Stimulated activated CD8-positive, alpha-beta memory T cell treated with anti-CD3 and anti-CD28 coated beads, Interleukin-7, amount 100 ng/mL, for 48 hours (primary cell): Measurements from ENCODE around the gene EPB41L4B.

Source experiments
- DNase-seq, 2 donors: peaks; one replicate each; pipeline ENCODE4 v3.0.0-alpha.2; 2020; ENCODE audit warnings: low read depth in 1 of 2; ENCODE audit errors: extremely low read depth in 1 of 2

Gene EPB41L4B

GRCh38 chr9:109321727-109322126, 868 bp upstream of the EPB41L4B start:
- no peak for DNase-seq

- no peak for DNase-seq
Measured at GRCh38 chr9:109320331-109320741, 523 bp downstream of the EPB41L4B start.

GRCh38 chr9:109319626-109320241, 1.1 kb downstream of the EPB41L4B start:
- no peak for DNase-seq

- DNase-seq: no peak
Measured at GRCh38 chr9:109319017-109319625, 1.7 kb downstream of the EPB41L4B start.

- no peak for DNase-seq
Measured at GRCh38 chr9:109317979-109318741, 2.7 kb downstream of the EPB41L4B start.

- no peak for DNase-seq
Measured at GRCh38 chr9:109317311-109317978, 3.4 kb downstream of the EPB41L4B start.

- no peak for DNase-seq
Measured at GRCh38 chr9:109316207-109316640, 4.6 kb downstream of the EPB41L4B start.

- no peak for DNase-seq
Measured at GRCh38 chr9:109315480-109316206, 5.2 kb downstream of the EPB41L4B start.

- no peak for DNase-seq
Measured at GRCh38 chr9:109314011-109314531, 6.8 kb downstream of the EPB41L4B start.

GRCh38 chr9:109313351-109313750, 7.5 kb downstream of the EPB41L4B start:
- no peak for DNase-seq

- DNase-seq: no peak
Measured at GRCh38 chr9:109312783-109313182, 8.1 kb downstream of the EPB41L4B start.

GRCh38 chr9:109311731-109312130, 9.1 kb downstream of the EPB41L4B start:
- DNase-seq: no peak

- DNase-seq: no peak
Measured at GRCh38 chr9:109311286-109311685, 9.6 kb downstream of the EPB41L4B start.

GRCh38 chr9:109310486-109310901, 10.4 kb downstream of the EPB41L4B start:
- no peak for DNase-seq

- DNase-seq: no peak
Measured at GRCh38 chr9:109309282-109309681, 11.6 kb downstream of the EPB41L4B start.

GRCh38 chr9:109307380-109308240, 13.2 kb downstream of the EPB41L4B start:
- DNase-seq: no peak

GRCh38 chr9:109305801-109306200, 15.1 kb downstream of the EPB41L4B start:
- no peak for DNase-seq

- no peak for DNase-seq
Measured at GRCh38 chr9:109304347-109304746, 16.5 kb downstream of the EPB41L4B start.

GRCh38 chr9:109303900-109304299, 17.0 kb downstream of the EPB41L4B start:
- DNase-seq: no peak

- no peak for DNase-seq
Measured at GRCh38 chr9:109302606-109303005, 18.3 kb downstream of the EPB41L4B start.
